Upper lobe of left lung (tissue), 6 donors: ENCODE results near the gene MAST4. TPM values are rescaled to one million over a fixed set of nuclear protein-coding genes. Genes with fewer than 3 reads are reported as not detected.
A peak's percentile ranks its signal among the peaks of the same experiment; 100 is the strongest.

Experiments used
- ATAC-seq, 2 donors: fragments of 200-7000 bp; cut with Tn5 transposase; one replicate each; pipeline ENCODE4 v1.9.1; 2022; ENCODE audit warnings: mild to moderate bottlenecking in 2 of 2, moderate library complexity in 2 of 2; ENCODE audit not compliant: low FRiP score in 2 of 2
- DNase-seq, 2 donors: peaks; one replicate each; pipeline ENCODE4 v3.0.0-alpha.2; 2019 to 2020
- H3K27ac ChIP-seq, 4 donors: fragments of 200-600 bp; sonication (generic); one replicate each; pipeline ENCODE4 v1.5.1; 2016 to 2019
- H3K27me3 ChIP-seq, 4 donors: fragments of 200-600 bp; sonication (generic); one replicate each; pipeline ENCODE4 v1.5.1; 2017 to 2019
- H3K36me3 ChIP-seq, 4 donors: fragments of 200-600 bp; sonication (generic); one replicate each; pipeline ENCODE4 v1.5.1; 2016 to 2019
- H3K4me1 ChIP-seq, 4 donors: fragments of 200-600 bp; sonication (generic); one replicate each; pipeline ENCODE4 v1.5.1; 2018 to 2019
- H3K4me3 ChIP-seq, 4 donors: fragments of 200-600 bp; sonication (generic); one replicate each; pipeline ENCODE4 v1.5.1; 2017 to 2019; ENCODE audit warnings: mild to moderate bottlenecking in 2 of 4, moderate library complexity in 1 of 4
- H3K9me3 ChIP-seq, 4 donors: fragments of 200-600 bp; sonication (generic); one replicate each; pipeline ENCODE4 v1.5.1; 2018 to 2019
- CTCF ChIP-seq, 6 experiments: fragments of 450-650 bp in 4 of 6; fragments of 200-600 bp in 2 of 6; sonication (generic) in 2 of 6; IDR thresholded peaks; one replicate each; pipeline ENCODE4 v1.5.1; 2016 to 2019; ENCODE audit warnings: antibody characterized with exemption in 6 of 6
- EP300 ChIP-seq, 4 donors: sonication (generic); formaldehyde crosslinking; IDR thresholded peaks; one replicate each; pipeline ENCODE4 v1.5.1; 2017; ENCODE audit warnings: antibody characterized with exemption in 4 of 4, control low read depth in 2 of 4
- POLR2A ChIP-seq, 4 donors: fragments of 450-650 bp; IDR thresholded peaks; one replicate each; pipeline ENCODE4 v1.5.1; 2016 to 2017; ENCODE audit warnings: antibody characterized with exemption in 4 of 4, mild to moderate bottlenecking in 2 of 4
- POLR2AphosphoS5 ChIP-seq, 2 donors: sonication (generic); formaldehyde crosslinking; IDR thresholded peaks; one replicate each; pipeline ENCODE4 v1.5.1; 2017; ENCODE audit warnings: antibody characterized with exemption in 2 of 2
- WGBS, 2 donors: methylation state at CpG; one replicate each; pipeline ENCODE4 v1.1.5; 2017 to 2018; 5-methylcytosine and 5-hydroxymethylcytosine counted together
- total RNA-seq, 6 donors: library from RNA; depleted of rRNA in 4 of 6; stranded (reverse); fragments of >200 nt in 4 of 6; gene quantifications; one replicate each; pipeline versions ENCODE4 v1.1.0 to v1.2.1, GENCODE V29; 2016 to 2021
- donor health status: DM: no; HTN: no; CAD: no; lungs with moderate emphysema.
- donor health status: DM: no; HTN: yes; CAD: no; lungs with severe emphysema.

The MAST4 gene
- total RNA-seq, 6 donors from 2014 or later, result 44.8 to 229 (median 66.4) TPM

DNA sequence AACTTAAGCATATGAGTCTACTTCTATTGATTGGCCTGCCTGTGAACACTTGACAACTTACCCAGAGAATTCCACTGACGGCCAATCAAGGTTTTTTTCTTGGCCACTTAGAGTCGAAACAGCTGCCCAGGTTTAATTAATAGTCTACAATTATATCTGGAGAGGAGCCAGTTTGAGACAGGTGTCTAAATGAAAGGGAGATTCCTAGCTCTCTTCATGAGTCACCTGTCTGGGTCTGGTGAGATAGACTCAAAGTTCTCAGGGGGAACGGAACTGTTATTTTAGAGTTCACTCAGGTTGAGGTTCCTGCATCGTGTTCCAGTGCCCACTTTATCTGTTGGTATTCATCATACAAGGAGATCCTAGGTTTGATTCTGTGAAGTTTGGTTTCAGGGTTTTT is 489.4 kb downstream of the MAST4 start:
- DNase-seq, result no peak
- H3K4me3 ChIP-seq, result no peak overlapping the region

DNA sequence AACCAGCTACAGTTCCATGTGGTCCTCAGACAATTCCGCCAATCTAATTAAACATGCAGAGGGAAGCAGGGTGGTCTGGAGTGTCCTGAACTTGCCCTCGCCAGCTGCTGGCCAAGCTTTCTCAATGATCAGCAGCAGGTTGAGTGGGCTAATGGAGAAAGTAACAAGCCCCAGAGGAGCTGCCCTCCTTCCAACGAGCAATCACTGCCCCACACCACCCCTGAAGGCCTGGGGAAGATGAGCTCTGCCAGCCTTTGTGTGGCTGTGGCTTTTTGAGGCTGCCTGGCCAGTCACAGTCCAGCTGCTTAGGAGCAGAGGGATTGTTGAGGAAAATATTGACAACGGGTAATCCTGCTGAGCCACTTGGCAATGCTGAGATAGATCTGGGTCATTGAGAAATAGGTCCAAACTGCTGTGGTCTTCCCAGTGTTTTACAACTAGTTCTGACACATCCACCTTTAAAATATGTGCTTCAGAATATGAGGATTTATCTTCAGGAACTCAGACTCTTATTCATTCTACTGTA is 493.1 kb downstream of the MAST4 start:
- no peaks in the 10 kb centered on the region for H3K9me3 ChIP-seq
- H3K4me3 ChIP-seq, result no peak overlapping the region
- TF ChIP-seq CTCF (IDR thresholded peaks at IDR 0.05) (no peak), EP300 (IDR thresholded peaks at IDR 0.05) (no peak), POLR2AphosphoS5 (IDR thresholded peaks at IDR 0.05) (no peak), POLR2A (IDR thresholded peaks at IDR 0.05) (no peak)
- peaks cover 6 to 23% (median 12%) of the 10 kb centered on the region in 4 donors for H3K4me1 ChIP-seq
- ATAC-seq (peak in 1 of 2 donors; percentile 26), DNase-seq (no peak)
- WGBS, 2 donors, result 70 to 74% methylated on average over 4 of the region's 4 CpGs
- H3K27me3 ChIP-seq, result no peaks in the 10 kb centered on the region
- H3K36me3 ChIP-seq, result peaks cover 0 to 11% (median 0%) of the 10 kb centered on the region in 4 donors
- H3K27ac ChIP-seq, result peak overlapping the region in 2 of 4 donors; percentile 43 to 64

More for the DNA sequence above, 489.4 kb downstream of the MAST4 start:
- H3K27ac ChIP-seq, result no peak overlapping the region
- peaks cover 5 to 16% (median 12%) of the 10 kb centered on the region in 4 donors for H3K4me1 ChIP-seq
- no peaks in the 10 kb centered on the region for H3K27me3 ChIP-seq
- WGBS, 2 donors, result 80 to 85% methylated on average over 4 of the region's 4 CpGs
- H3K36me3 ChIP-seq, result peaks cover 0 to 3% (median 0%) of the 10 kb centered on the region in 4 donors
- no peak for TF ChIP-seq POLR2AphosphoS5 (IDR thresholded peaks at IDR 0.05)
- TF ChIP-seq CTCF (IDR thresholded peaks at IDR 0.05), result no peak
- no peak for TF ChIP-seq POLR2A (IDR thresholded peaks at IDR 0.05)
- no peak for TF ChIP-seq EP300 (IDR thresholded peaks at IDR 0.05)
- no peak for ATAC-seq
- no peaks in the 10 kb centered on the region for H3K9me3 ChIP-seq

DNA sequence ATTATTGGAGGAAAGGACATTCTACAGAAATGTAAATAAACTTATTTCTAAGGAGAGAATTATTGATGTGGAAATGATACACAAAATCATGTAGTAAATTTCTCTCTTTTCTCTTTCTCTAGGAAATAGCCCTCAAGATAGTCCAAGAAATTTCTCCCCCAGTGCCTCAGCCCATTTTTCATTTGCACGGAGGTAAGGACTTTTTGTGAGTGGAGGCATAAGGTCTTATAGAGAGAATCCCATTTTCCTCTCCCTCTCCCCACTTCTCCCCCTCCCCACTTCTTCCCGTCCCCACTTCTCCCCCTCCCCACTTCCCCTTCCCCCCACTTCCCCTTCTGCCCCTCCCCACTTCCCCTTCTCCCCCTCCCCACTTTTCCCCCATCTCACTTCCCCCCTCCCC is 493.8 kb downstream of the MAST4 start:
- DNase-seq (no peak), ATAC-seq (no peak)
- Histone ChIP-seq H3K4me1 (peaks cover 14 to 31% (median 20%) of the 10 kb centered on the region in 4 donors), H3K9me3 (no peaks in the 10 kb centered on the region), H3K4me3 (no peak overlapping the region), H3K27ac (no peak overlapping the region), H3K27me3 (no peaks in the 10 kb centered on the region), H3K36me3 (peaks cover 0 to 11% (median 0%) of the 10 kb centered on the region in 4 donors)
- 61 to 92% methylated on average over 2 of the region's 2 CpGs for WGBS, 2 donors
- TF ChIP-seq CTCF (IDR thresholded peaks at IDR 0.05), result no peak
- TF ChIP-seq EP300 (IDR thresholded peaks at IDR 0.05), result no peak
- TF ChIP-seq POLR2AphosphoS5 (IDR thresholded peaks at IDR 0.05), result no peak

DNA sequence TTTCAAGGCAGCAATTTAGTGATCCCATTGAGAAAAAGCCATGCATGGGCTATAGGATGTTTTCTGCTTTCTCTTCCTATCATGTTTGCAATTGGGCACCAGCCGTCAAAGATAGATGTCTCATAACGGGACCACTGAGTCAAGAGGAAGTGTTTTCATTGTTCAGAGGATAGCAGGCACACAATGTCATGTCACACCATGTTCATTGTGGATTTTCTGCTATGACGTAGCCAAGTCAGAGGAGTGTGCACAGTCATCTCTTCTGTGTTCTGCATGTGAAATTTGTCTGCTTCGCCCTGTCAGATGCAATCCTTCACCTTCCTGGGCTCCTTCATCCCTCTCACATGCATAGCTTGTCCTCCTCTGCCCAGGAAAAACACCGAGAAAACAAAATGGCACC is 494.4 kb downstream of the MAST4 start:
- Histone ChIP-seq H3K36me3 (peaks cover 0 to 11% (median 0%) of the 10 kb centered on the region in 4 donors), H3K27me3 (no peaks in the 10 kb centered on the region), H3K27ac (no peak overlapping the region), H3K4me3 (no peak overlapping the region), H3K4me1 (peaks cover 16 to 36% (median 24%) of the 10 kb centered on the region in 4 donors), H3K9me3 (no peaks in the 10 kb centered on the region)
- TF ChIP-seq EP300 (IDR thresholded peaks at IDR 0.05) (no peak), POLR2A (IDR thresholded peaks at IDR 0.05) (no peak)
- no peak for DNase-seq
- whole genome bisulfite sequencing, 2 donors, result 91 to 95% methylated on average over 5 of the region's 5 CpGs
- ATAC-seq, result no peak

DNA sequence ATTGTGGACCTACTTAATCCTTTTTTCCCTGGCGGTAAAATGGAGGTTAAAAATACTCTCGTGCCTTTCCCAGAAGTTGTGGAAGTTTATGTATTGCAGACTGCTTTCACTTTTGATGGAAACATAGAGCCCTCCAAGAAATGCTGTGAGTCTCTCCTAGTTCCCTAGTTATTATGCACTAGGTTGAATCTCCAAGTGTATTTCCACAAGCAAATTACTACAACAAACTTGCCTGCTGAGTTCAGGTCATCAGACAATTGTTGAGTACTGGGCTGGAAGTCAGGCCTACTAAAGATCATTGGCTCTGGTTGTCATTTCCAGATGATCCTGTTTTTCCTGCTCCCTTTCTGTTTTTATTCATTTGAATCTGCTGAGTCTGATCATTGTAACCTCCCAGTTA is 496.3 kb downstream of the MAST4 start:
- TF ChIP-seq CTCF (IDR thresholded peaks at IDR 0.05), result no peak
- no peak for TF ChIP-seq EP300 (IDR thresholded peaks at IDR 0.05)
- no peak for TF ChIP-seq POLR2A (IDR thresholded peaks at IDR 0.05)
- no peak overlapping the region for H3K4me3 ChIP-seq
- DNase-seq (no peak), ATAC-seq (no peak)
- H3K9me3 ChIP-seq, result no peaks in the 10 kb centered on the region
- 33 to 35% methylated on average over 2 of the region's 2 CpGs for WGBS, 2 donors
- peaks cover 25 to 45% (median 33%) of the 10 kb centered on the region in 4 donors for H3K4me1 ChIP-seq
- peaks cover 0 to 11% (median 0%) of the 10 kb centered on the region in 4 donors for H3K36me3 ChIP-seq
- peak overlapping the region in 3 of 4 donors; percentile 53 to 70 (median 57) for H3K27ac ChIP-seq
- H3K27me3 ChIP-seq, result no peaks in the 10 kb centered on the region
